Measurements from ENCODE around the gene FUBP1.
"Not testable (repeated sequence)": the region's sequence is repeated elsewhere in the genome, so short reads cannot be mapped to it uniquely, and the experiment has no call there.

The FUBP1 gene

GRCh38 chr1:77925956-77926355 lies 52.9 kb downstream of the FUBP1 start:
- H3K4me2 ChIP-seq (ENCODE audit: low read length), result no peak overlapping the region
- no peak for TF ChIP-seq EZH2phosphoT487 (IDR thresholded peaks at IDR 0.05; ENCODE audit: borderline replicate concordance, low read length)
- TF ChIP-seq, protein P1, sequence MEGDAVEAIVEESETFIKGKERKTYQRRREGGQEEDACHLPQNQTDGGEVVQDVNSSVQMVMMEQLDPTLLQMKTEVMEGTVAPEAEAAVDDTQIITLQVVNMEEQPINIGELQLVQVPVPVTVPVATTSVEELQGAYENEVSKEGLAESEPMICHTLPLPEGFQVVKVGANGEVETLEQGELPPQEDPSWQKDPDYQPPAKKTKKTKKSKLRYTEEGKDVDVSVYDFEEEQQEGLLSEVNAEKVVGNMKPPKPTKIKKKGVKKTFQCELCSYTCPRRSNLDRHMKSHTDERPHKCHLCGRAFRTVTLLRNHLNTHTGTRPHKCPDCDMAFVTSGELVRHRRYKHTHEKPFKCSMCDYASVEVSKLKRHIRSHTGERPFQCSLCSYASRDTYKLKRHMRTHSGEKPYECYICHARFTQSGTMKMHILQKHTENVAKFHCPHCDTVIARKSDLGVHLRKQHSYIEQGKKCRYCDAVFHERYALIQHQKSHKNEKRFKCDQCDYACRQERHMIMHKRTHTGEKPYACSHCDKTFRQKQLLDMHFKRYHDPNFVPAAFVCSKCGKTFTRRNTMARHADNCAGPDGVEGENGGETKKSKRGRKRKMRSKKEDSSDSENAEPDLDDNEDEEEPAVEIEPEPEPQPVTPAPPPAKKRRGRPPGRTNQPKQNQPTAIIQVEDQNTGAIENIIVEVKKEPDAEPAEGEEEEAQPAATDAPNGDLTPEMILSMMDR (IDR thresholded peaks at IDR 0.05; ENCODE audit: low read depth, low read length, poor library complexity, severe bottlenecking), result no peak
- no peak overlapping the region for H3K27ac ChIP-seq (ENCODE audit: low read depth, low read length)
- H3K27me3 ChIP-seq (ENCODE audit: control insufficient read depth, low read length), result peaks cover 14% of the 10 kb centered on the region
- H4K20me1 ChIP-seq (ENCODE audit: control insufficient read depth, insufficient read depth, low read depth, low read length), result no peaks in the 10 kb centered on the region
- no peaks in the 10 kb centered on the region for H3K79me2 ChIP-seq (ENCODE audit: control insufficient read depth, low read length)
- H3K9me2 ChIP-seq (replicated peaks; ENCODE audit: control insufficient read depth, low read length), result no peaks in the 10 kb centered on the region
- no peak overlapping the region for H3K4me3 ChIP-seq (ENCODE audit: low read length)
- no peaks in the 10 kb centered on the region for H3K9me3 ChIP-seq (ENCODE audit: control insufficient read depth, insufficient read depth, low read length)
- no peaks in the 10 kb centered on the region for H3K36me3 ChIP-seq (ENCODE audit: control insufficient read depth, low read length)
- H3K4me1 ChIP-seq (ENCODE audit: control insufficient read depth, low read length), result no peaks in the 10 kb centered on the region
- H3F3A ChIP-seq (ENCODE audit: control insufficient read depth, insufficient read depth), result no peaks in the 10 kb centered on the region

GRCh38 chr1:77925518-77925917 lies 53.4 kb downstream of the FUBP1 start:
- Histone ChIP-seq H3K27ac (ENCODE audit: low read depth, low read length) (no peak overlapping the region), H3K4me3 (ENCODE audit: low read length) (no peak overlapping the region), H3K79me2 (ENCODE audit: control insufficient read depth, low read length) (no peaks in the 10 kb centered on the region), H3K36me3 (ENCODE audit: control insufficient read depth, low read length) (no peaks in the 10 kb centered on the region), H3K27me3 (ENCODE audit: control insufficient read depth, low read length) (peaks cover 12% of the 10 kb centered on the region), H3F3A (ENCODE audit: control insufficient read depth, insufficient read depth) (no peaks in the 10 kb centered on the region), H3K9me2 (replicated peaks; ENCODE audit: control insufficient read depth, low read length) (no peaks in the 10 kb centered on the region), H3K4me1 (ENCODE audit: control insufficient read depth, low read length) (no peaks in the 10 kb centered on the region), H3K4me2 (ENCODE audit: low read length) (no peak overlapping the region), H3K9me3 (ENCODE audit: control insufficient read depth, insufficient read depth, low read length) (no peaks in the 10 kb centered on the region), H4K20me1 (ENCODE audit: control insufficient read depth, insufficient read depth, low read depth, low read length) (no peaks in the 10 kb centered on the region)
- TF ChIP-seq, protein P1 (IDR thresholded peaks at IDR 0.05; ENCODE audit: low read depth, low read length, poor library complexity, severe bottlenecking), result no peak
- TF ChIP-seq EZH2phosphoT487 (IDR thresholded peaks at IDR 0.05; ENCODE audit: borderline replicate concordance, low read length), result no peak

DNA sequence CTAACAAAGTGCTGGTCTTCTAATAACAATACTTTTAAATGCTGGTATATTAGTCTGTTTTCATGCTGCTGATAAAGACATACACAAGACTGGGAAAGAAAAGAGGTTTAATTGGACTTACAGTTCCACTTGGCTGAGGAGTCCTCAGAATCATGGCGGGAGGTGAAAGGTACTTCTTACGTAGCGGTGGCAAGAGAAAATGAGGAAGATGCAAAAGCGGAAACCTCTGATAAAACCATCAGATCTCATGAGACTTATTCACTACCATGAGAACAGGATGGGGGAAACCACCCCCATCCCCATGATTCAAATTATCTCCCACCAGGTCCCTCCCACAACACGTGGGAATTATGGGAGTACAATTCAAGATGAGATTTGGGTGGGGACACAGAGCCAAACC lies 60.0 kb downstream of the FUBP1 start:
- H3K27ac ChIP-seq (ENCODE audit: low read depth, low read length); H3K4me2 ChIP-seq (ENCODE audit: low read length); H3K4me3 ChIP-seq (ENCODE audit: low read length); H3K9me2 ChIP-seq (replicated peaks; ENCODE audit: control insufficient read depth, low read length); H3F3A ChIP-seq (ENCODE audit: control insufficient read depth, insufficient read depth); H3K36me3 ChIP-seq (ENCODE audit: control insufficient read depth, low read length); H3K4me1 ChIP-seq (ENCODE audit: control insufficient read depth, low read length); H4K20me1 ChIP-seq (ENCODE audit: control insufficient read depth, insufficient read depth, low read depth, low read length); H3K9me3 ChIP-seq (ENCODE audit: control insufficient read depth, insufficient read depth, low read length); H3K79me2 ChIP-seq (ENCODE audit: control insufficient read depth, low read length); H3K27me3 ChIP-seq (ENCODE audit: control insufficient read depth, low read length): not testable (repeated sequence)

- Histone ChIP-seq H3K4me1 (ENCODE audit: control insufficient read depth, low read length) (no peaks in the 10 kb centered on the region), H3K79me2 (ENCODE audit: control insufficient read depth, low read length) (no peaks in the 10 kb centered on the region), H3K4me3 (ENCODE audit: low read length) (no peak overlapping the region), H3F3A (ENCODE audit: control insufficient read depth, insufficient read depth) (no peaks in the 10 kb centered on the region; the same call in 1 of the 2 replicates), H3K4me2 (ENCODE audit: low read length) (no peak overlapping the region), H3K9me3 (ENCODE audit: control insufficient read depth, insufficient read depth, low read length) (no peaks in the 10 kb centered on the region), H4K20me1 (ENCODE audit: control insufficient read depth, insufficient read depth, low read depth, low read length) (no peaks in the 10 kb centered on the region), H3K27me3 (ENCODE audit: control insufficient read depth, low read length) (no peaks in the 10 kb centered on the region), H3K36me3 (ENCODE audit: control insufficient read depth, low read length) (no peaks in the 10 kb centered on the region), H3K9me2 (replicated peaks; ENCODE audit: control insufficient read depth, low read length) (no peaks in the 10 kb centered on the region), H3K27ac (ENCODE audit: low read depth, low read length) (no peak overlapping the region)
- TF ChIP-seq, protein P1 (IDR thresholded peaks at IDR 0.05; ENCODE audit: low read depth, low read length, poor library complexity, severe bottlenecking), result no peak
- no peak for TF ChIP-seq EZH2phosphoT487 (IDR thresholded peaks at IDR 0.05; ENCODE audit: borderline replicate concordance, low read length)
These were observed 68.8 kb downstream of the FUBP1 start for GRCh38 chr1:77910116-77910515.
